HG02610 (cell line): ENCODE measurements around the gene CD36.

Experiments
- ATAC-seq: cut with Tn5 transposase; IDR thresholded peaks from one replicate; pipeline ENCODE4 v1.9.1; 2021; ENCODE audit warnings: mild to moderate bottlenecking, moderate library complexity; ENCODE audit not compliant: unreplicated experiment

The CD36 gene

DNA sequence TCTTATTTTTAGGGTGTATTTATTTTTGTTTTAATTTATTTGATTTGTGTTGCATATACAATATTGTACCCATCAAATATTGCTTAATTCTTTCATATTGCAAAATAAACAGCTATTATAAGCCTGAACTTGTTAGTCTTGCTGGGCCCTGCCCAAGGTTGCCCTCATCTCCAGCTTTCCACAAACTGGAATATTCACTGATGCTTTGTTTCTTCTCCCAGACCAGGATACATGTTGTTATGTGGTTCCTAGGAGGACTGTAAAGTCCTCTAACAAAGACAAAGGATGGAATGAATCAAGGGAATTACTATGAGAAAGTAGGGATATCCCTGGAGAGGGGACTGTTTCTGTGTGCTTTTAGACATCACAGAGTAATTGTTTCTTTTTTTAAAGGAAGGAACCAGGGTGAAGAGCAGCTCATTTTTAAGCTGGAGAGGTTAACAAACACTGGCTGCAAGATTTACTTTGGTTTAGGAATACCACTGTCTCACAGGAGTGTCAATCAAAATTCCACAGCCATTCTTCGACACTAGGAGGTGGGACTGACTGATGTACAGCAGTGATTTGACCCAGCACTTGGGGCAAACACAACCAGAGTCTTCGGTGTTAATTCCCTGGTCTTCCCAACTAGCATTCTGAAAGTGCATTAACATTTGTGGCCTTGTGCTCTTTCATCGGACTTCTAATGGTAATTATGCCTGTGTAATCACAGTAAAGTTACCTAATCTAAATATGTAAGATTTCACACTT, 14.8 kb upstream of the CD36 start:
- ATAC-seq: no peak

DNA sequence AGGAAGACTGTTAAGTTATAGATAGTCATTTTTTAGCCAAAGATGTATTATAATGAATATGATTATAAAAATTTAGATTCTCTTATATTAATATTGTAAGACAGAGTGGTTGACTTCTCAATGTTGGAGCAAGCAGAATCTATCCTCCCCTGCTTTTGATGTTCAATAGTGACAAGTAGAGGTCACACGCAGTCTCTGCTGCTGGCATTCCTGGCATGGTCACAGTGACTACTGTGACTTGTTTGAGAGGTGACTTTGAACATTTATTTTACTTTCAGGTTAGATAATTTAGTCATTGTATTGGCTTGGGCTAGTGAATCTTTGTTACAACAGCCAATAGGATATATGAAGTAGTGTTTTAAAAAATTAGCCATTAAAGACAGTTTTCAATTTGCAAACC, 13.7 kb upstream of the CD36 start:
- ATAC-seq: no peak

DNA sequence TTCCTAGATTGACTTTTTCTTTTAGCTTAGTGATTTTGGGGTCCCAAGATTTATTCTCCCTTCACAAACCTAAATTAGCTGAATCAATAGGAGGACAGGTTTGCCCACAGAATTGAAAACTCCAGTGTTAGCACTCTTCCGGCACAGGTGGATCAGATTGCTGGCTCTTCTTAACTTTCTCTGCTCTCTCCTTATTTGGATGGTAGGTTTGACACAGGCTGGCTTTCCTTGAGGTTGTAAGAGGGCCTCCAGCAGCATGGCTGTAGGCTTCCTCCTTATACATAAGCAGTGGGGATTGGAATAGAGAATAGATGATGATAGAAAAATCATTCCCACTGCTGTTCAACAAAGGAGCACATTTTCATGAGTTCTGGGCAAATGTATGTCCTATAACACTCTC, 9.4 kb upstream of the CD36 start:
- ATAC-seq: no peak

DNA sequence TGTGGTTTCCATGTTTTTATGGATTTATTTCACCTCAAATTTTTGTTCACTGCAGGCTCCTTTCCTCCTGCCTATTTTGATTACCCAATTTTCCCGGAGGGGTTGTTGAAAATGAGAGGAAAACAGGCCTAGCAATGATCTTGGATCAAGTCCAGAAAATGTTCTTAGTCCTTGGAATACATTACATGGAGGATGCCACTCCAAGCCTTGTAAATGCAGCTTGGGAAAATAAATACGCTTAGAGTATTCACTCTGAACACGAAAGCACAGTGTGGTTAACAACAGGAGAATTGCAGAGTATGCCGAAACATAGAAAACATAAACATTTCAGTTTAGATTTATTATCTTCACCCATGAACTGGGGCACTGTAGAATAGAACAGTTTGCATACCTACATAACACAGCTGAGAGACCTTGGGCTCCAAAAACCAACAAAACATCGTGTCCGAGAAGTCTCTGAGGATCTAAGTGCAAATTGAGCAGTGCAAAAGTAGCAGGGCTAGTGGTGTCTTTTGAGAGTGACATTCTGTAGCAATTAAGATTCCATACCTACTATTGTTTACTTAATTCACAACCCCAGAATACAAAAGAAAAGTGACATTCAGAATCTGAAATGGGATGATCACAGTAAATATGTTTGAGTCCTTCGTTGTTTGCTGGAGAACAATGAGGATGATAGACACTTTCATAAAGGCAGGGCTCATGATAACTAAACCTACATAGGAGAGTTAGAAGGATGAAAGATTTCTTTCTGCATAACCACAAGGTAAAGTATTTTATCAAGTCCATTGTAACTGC, 7.6 kb upstream of the CD36 start:
- no peak for ATAC-seq

DNA sequence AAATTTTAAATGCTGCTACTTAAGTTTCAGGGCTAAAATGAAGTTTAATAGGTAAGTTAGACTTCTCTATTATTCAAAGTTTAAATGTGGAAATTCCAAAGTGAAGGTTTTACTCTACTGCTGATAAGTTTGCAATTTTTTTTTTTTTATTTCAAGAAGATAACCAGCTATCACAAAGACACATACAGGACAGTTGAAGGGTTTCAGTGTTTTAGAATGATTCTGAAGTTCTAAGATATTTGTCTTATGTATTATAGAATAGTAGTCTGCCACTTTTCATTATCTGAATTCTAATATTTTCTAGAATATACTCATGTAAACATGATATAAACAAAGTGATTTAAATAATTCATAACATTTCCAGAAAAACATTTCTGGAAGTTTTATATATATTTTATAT, 7.0 kb upstream of the CD36 start:
- ATAC-seq: no peak

DNA sequence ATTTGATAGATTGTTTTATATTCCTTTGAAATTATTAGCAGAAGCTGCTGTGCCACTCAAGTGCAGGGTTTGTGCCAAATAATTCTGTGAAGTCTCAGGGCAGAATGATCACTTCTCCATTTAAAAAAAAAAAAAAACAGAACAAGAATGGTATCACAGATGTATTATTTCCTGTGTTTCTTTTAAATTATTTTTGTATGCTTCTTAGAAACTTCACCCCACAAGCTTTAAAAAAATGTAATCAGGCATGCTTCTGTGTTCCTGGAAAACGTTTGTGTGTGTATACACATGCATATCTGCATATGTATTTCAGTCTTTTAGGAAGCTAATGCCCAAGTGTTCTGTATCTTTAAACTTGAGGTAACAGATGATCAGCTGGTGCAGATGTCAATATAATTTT, 6.3 kb upstream of the CD36 start:
- no peak for ATAC-seq

DNA sequence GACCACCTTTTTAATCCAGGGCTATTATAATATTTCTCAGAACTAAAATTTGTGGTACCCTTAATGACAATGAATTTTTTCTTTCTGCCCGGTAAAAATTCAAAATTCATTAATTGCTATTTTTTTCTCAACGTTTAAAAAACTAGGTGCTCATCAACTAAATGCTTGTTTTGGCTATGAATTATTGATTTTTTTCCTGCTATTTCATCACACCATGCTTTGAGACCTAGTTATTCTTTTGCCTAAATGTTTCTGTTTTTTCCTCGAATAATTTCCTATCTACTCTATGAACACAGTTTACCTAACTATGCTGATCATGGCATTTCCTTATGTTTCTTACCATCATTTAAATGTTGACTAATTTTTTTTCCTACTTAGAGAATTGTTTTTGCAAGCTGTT, 5.6 kb upstream of the CD36 start:
- no peak for ATAC-seq

DNA sequence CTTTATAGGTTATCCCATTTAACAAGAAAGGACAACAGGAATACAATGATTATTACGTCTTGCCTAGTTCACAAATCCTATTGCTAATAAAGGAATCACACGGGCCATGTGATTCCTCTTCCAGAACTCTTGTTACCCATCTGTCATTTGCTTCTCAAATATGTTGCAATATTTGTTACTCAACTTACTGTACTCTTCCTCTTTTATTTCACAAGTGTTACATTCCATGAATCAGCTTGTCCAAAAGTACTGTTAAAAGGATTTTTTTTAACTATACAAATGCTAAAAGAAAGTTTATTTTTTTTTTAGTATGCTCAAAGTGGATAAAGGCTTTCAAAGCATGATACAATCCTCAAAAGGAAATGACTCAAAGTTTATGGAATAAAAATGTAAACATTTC, 3.9 kb upstream of the CD36 start:
- no peak for ATAC-seq

DNA sequence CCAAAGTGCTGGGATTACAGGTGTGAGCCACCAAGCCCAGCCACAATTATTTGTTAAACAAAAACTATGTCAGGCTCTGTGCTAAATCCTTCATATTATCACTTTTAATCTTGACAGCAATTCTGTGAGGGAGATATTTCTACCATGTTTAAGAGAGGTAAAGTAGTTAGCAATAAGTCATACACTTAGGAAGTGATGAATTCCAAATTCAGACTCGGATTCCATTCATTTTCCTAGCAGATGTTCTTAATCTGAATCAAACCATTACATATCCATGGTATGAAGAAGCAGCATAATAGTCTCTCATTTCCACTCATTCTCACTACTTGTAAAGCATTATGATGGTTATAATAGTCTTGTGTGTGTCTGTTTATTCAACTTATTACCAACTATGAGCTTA, 2.9 kb upstream of the CD36 start:
- no peak for ATAC-seq

DNA sequence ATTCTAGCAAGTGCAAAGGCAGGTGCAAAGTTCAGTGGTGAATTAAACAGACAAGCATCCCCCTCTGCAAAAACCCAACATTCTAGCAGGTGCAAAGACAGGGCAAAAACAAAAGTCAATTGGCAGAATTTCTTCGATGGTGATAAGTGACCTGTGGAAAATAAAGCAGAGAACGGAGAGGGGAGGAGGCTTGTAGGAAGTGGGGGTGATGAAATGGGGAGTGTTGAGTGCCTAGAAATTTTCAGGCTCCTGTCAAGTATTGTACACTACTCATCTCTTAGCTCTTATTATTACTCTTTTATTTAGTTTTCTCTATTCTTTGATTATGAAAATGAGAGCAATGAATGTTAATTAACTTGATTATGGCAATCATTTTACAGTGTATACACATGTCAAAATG, 2.4 kb upstream of the CD36 start:
- ATAC-seq: no peak

DNA sequence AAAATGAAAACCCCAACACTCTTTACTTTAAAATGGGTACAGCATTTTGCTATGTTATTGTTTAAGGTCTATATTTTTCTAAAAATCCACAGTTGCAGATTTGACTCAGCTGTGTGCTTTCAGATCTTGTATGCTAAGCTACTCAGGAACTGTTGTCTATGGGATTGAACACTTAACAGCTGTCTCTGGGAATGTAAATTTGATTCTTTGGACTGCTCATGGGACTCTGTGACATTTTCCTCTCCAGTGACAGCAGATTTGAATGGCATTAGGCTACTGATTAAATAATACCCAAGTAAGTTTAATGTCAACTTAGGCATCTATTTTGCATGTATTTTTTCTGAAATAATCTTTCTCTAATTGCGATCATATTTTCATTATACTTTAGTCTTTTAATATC, 1.7 kb upstream of the CD36 start:
- no peak for ATAC-seq

DNA sequence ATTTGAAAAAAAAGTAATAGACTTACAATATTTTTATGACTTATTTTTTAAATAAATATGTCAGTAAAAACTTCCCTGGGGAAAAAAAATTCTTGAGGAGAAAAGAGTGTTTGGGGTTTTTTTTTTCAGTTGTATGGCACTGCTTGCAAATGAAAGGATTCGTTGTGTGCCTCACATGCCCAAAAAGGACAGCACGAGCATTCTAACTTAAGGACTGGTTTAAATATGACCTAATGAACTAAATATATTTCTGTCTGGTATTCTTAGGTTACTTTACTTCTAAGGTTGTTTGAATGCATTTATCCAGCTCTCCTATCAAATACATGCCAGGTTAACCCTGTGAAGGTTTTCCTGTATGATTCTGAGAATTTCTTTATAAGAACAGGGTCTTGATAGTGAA, 988 bp upstream of the CD36 start:
- no peak for ATAC-seq

DNA sequence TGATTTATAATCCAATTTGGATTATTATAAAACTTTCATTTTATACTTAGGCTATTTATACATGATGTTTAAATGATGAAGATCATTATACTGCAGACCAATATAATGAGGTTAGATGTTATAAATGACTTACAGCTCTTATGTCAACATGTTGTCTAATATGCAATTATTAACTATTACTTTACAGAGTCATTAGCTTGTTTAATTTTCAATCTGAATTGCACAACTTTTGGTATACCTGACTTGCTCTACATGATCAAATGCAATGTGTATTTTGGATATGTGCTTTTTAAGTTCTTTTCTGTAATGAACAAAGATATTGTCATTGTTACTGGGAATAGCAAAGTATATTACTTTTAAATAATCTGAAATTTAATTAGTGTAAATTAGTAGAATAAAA, 569 bp downstream of the CD36 start:
- ATAC-seq: no peak

DNA sequence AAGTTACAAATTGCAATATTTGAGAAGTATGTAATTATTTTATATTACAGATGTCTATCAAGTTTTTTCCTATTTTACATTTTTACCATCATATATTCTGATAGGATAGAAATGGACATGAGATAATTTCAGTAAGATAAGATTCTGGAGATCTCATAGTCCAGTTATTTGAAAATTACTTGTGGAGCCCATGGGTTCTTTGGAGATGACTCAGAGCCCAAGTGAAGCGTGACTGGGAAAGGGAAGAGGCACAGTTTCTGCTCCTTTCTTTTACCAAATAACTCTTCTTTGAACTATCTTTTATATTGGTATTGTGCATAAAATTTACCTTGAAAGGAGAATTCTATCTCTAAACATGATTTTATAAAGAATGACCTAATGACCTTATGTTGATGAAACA, 2.4 kb downstream of the CD36 start:
- no peak for ATAC-seq

DNA sequence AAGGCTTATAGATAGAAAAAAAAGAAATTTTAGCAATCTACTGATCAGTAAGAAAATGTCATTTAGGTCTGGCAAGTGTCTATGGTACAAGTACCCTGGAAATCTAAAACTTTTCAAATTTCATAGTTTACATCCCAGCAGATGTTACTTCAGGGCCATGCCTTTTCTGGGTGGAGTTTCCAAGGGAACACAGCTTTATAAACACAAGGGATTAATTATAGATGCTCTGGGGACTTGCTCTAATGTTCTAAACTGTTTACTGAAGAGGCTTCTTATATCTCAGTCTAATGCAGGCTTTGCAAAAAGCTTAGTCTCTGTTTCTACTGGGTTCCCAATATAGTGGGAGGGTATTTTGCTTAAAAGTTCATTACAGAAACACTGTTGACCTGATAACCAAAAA, 3.1 kb downstream of the CD36 start:
- no peak for ATAC-seq

DNA sequence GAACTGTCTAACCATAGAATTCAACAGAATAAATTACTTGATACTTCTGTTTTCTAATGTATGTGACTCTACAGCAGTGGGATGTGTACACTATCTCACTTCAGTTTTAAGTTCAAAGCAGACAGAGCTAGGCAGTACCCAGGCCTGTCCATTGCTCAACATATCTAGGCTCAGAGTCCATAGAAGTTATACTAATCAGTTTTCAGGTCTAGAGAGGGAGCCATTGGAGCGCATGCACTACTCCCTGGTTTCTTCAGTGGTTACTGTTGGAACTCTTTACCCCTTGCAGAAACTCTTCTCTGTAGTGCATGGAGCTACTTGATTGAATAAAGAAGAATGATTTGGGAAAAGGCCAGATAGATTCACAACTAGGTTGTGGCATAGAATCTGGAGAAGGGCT, 4.4 kb downstream of the CD36 start:
- ATAC-seq: no peak

DNA sequence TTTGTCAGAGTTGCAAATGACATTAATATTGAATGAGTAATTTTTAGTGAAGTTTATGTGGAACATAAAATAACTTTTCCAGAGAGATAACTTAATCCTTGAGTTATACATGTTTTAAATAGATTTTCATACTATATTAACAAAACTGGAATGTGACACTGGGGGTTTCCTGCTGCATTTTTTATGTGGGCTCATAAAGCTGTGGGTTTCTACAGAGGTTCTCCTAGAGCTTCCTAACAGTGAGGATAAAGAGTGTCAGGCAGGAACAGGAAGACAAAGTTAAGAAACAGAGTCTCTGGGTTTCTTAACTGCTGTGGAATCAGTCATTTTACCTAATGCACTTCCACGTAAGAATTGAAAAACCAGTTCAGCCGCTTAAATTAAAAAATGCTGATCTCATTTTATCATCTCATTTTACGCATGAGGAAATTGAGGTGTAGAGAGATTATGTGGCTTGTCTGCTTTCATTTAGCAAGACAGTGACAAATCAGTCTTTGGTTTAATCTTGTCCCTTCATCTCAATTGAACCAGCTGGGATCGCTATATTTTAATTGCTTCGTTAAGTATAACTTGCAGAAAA, 5.0 kb downstream of the CD36 start:
- no peak for ATAC-seq

DNA sequence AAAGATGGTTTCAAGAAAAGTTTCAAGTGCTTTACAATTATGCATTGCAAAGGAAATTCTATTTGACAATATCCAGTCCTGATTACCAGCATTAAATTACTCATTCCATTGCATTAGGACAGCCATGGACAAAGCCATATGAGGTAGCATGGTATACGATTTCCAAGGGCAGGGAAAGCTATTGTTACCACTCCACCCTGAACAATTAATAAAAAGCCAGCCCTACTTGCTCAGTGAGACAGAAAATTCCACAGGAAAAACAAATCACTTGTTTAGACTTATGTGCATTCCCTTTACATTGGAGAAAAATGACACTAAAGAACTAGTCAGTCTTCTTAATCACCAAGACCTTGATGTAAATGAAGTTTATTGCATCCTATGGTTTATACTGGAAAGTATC, 5.6 kb downstream of the CD36 start:
- ATAC-seq: no peak

DNA sequence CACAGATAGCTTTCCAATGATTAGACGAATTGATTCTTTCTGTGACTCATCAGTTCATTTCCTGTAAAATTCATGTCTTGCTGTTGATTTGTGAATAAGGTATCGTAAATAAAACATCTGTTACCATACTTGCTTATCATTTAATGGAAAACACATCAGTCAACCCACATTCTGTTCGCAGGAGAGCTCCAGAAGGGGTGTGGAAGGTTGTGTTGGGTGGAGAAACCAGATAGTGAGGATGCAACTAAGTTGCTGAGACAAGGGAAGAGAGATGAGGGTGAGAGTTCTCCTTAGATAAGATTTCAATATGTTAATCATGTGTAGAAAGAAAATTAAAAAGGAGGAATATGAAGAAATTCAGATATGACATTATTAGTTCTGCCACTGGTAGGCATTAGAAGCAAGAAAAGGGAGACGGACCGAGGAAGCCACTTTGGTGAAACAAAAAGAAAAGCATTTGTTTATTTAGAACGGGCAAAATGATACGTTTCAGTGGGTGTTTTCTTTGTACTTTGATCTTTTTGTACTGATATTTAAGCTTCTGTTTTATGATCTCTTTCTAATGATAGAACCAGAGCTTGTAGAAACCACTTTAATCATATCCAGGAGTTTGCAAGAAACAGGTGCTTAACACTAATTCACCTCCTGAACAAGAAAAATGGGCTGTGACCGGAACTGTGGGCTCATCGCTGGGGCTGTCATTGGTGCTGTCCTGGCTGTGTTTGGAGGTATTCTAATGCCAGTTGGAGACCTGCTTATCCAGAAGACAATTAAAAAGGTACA, 7.8 kb downstream of the CD36 start:
- no peak for ATAC-seq

DNA sequence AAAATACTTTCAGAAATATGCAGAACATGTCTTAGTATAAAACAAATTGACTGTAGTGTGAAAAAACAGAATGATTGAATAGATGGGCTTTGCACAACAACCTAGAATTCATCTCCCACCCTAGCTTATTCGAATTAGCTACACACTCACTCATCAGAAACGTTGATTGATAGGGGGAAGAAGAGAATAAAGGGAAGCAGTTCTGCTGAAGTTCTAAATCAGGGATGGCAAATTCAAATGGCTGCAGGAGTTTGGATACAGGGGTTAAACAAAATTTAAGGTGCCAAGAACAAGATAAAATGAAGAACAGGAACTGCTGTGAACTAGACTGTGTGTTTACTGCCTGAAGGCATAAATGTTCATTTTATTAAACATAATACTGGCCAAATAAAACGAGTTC, 9.0 kb downstream of the CD36 start:
- ATAC-seq: no peak

DNA sequence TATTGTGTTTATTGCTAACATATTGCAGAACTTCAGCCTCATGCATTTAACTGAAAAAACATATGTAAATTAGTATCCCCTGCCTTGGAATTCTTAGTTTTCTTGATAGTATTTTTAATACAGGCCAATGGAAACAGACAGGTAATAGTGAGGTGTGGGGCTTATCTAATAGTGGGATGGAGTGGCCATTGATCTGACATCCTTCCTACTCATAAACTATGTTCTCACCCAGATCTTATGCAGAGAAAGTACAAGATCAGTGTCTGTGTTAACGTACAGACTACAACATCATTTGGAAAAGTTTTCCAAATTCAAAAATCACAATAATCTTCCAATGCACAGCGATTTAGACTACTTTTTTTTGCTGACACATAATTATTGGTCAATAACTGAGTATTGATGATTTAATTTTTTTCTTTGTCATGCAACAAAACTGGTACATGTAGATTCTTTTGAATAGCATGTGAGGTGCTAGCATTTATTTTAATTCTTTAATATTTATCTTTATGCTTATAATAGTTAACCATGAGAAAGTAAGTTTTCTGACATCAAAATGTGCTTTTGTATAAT, 9.7 kb downstream of the CD36 start:
- ATAC-seq: no peak
